OCI-LY1 (cell line): ENCODE data around the gene KIFC3.

ENCODE experiments used
- H2AFZ ChIP-seq: fragments of 200-600 bp; sonication (generic), shearing (Covaris generic); 2 replicates; pipeline ENCODE4 v1.6.0; 2014; ENCODE audit warnings: antibody characterized with exemption, mild to moderate bottlenecking, low read length
- H3F3A ChIP-seq: fragments of 200-600 bp; sonication (generic), shearing (Covaris generic); 2 replicates; pipeline ENCODE4 v1.6.0; 2014; ENCODE audit warnings: mild to moderate bottlenecking, antibody characterized with exemption, low read length, moderate library complexity; ENCODE audit not compliant: insufficient read depth
- H3K27ac ChIP-seq: fragments of 200-600 bp; sonication (generic); 2 replicates; pipeline ENCODE4 v1.5.1; 2014; ENCODE audit warnings: low read length, mixed run types, mild to moderate bottlenecking, low read depth; ENCODE audit not compliant: poor library complexity, severe bottlenecking
- H3K27me3 ChIP-seq: fragments of 200-600 bp; sonication (generic); 2 replicates; pipeline ENCODE4 v1.6.0; 2014; ENCODE audit warnings: antibody characterized with exemption, mild to moderate bottlenecking, low read length, moderate library complexity; ENCODE audit not compliant: insufficient read depth
- H3K36me3 ChIP-seq: fragments of 200-600 bp; sonication (generic); 2 replicates; pipeline ENCODE4 v1.6.1; 2014; ENCODE audit warnings: mild to moderate bottlenecking, antibody characterized with exemption, low read length, moderate library complexity, mixed read lengths; ENCODE audit not compliant: insufficient read depth
- H3K4me1 ChIP-seq: fragments of 200-600 bp; sonication (generic); 2 replicates; pipeline ENCODE4 v1.5.1; 2014; ENCODE audit warnings: mild to moderate bottlenecking, low read length, moderate library complexity; ENCODE audit not compliant: insufficient read depth, severe bottlenecking
- H3K4me2 ChIP-seq: fragments of 200-600 bp; sonication (generic), shearing (Covaris generic); 2 replicates; pipeline ENCODE4 v1.6.1; 2014; ENCODE audit warnings: low read length
- H3K4me3 ChIP-seq: fragments of 200-600 bp; sonication (generic); 2 replicates; pipeline ENCODE4 v1.5.1; 2014; ENCODE audit warnings: low read length, low read depth, mild to moderate bottlenecking, mixed read lengths; ENCODE audit not compliant: poor library complexity, severe bottlenecking
- H3K79me2 ChIP-seq: fragments of 200-600 bp; shearing (Covaris generic); 2 replicates; pipeline ENCODE4 v1.6.1; 2016; ENCODE audit warnings: mixed run types, low read length, mixed read lengths; ENCODE audit not compliant: insufficient read depth
- H3K9ac ChIP-seq: fragments of 200-600 bp; sonication (generic), shearing (Covaris generic); 2 replicates; pipeline ENCODE4 v1.6.1; 2014; ENCODE audit warnings: mild to moderate bottlenecking, low read length, mixed read lengths
- H3K9me2 ChIP-seq: fragments of 200-600 bp; sonication (generic), shearing (Covaris generic); 2 replicates; pipeline ENCODE4 v1.6.1; 2014; ENCODE audit warnings: low read depth, mild to moderate bottlenecking, low read length, mixed read lengths
- H3K9me3 ChIP-seq: fragments of 200-600 bp; shearing (Covaris generic); 2 replicates; pipeline ENCODE4 v1.6.1; 2014; ENCODE audit warnings: low read length, mixed read lengths
- H4K20me1 ChIP-seq: fragments of 200-600 bp; sonication (generic), shearing (Covaris generic); 2 replicates; pipeline ENCODE4 v1.6.0; 2016; ENCODE audit warnings: mild to moderate bottlenecking, low read length; ENCODE audit not compliant: insufficient read depth
- CTCF ChIP-seq: fragments of 200-600 bp; sonication (generic), shearing (Covaris generic); IDR thresholded peaks from 2 replicates; pipeline ENCODE4 v1.5.1; 2017; ENCODE audit warnings: mild to moderate bottlenecking, antibody characterized with exemption, low read length, moderate library complexity, mixed read lengths
- EZH2 ChIP-seq: fragments of 200-600 bp; sonication (generic), shearing (Covaris generic); IDR thresholded peaks from 2 replicates; pipeline ENCODE4 v1.8.0; 2017; ENCODE audit warnings: borderline replicate concordance, mixed run types, mild to moderate bottlenecking, antibody characterized with exemption, low read length, moderate library complexity, mixed read lengths

KIFC3 gene

DNA sequence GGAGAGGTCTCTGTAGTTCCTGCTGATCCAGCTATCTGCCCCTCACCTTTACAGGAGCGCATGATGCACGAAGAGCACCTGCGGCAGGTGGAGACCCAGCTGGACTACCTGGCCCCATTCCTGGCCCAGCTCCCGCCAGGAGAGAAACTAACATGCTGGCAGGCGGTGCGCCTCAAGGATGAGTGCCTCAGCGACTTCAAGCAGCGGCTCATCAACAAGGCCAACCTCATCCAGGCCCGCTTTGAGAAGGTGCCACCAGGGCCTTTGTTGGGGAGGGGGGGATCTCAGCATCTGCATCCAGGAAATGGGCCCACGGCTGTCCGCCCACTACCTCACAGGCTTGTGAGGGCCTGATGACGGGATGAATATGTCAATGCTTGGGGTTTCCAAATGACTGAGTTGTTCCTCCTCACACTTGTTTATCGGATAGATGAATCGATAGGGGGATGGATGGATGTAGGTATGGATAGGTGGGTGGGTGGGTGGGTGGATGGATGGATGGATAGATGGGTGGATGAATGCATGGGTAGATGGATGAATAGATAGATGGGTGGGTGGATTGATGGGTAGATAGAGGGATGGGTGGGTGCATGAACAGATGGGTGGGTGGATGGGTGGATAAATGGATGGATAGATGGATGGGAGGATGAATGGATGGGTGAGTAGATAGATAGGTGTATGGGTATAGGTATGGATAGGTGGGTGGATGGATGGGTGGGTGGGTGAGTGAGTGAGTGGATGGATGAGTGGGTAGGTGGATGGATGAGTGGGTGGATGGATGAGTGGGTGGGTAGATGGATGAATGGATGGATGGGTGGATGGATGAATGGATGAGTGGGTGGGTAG lies 73.7 kb downstream of the KIFC3 start:
- H3K9me2 ChIP-seq = no peaks in the 10 kb centered on the region
- H3F3A ChIP-seq = no peaks in the 10 kb centered on the region
- H3K27ac ChIP-seq = no peak overlapping the region
- no peaks in the 10 kb centered on the region; the same call in 1 of the 2 replicates for H3K36me3 ChIP-seq
- H3K4me1 ChIP-seq = no peaks in the 10 kb centered on the region
- no peaks in the 10 kb centered on the region for H3K79me2 ChIP-seq
- no peak overlapping the region for H3K4me3 ChIP-seq
- H2AFZ ChIP-seq = no peak overlapping the region
- TF ChIP-seq CTCF = no peak
- no peak for TF ChIP-seq EZH2
- no peaks in the 10 kb centered on the region for H3K27me3 ChIP-seq
- no peak overlapping the region for H3K4me2 ChIP-seq
- H3K9ac ChIP-seq = no peak overlapping the region
- H4K20me1 ChIP-seq = no peaks in the 10 kb centered on the region
- H3K9me3 ChIP-seq = peaks cover 12% of the 10 kb centered on the region; the same call in 1 of the 2 replicates

DNA sequence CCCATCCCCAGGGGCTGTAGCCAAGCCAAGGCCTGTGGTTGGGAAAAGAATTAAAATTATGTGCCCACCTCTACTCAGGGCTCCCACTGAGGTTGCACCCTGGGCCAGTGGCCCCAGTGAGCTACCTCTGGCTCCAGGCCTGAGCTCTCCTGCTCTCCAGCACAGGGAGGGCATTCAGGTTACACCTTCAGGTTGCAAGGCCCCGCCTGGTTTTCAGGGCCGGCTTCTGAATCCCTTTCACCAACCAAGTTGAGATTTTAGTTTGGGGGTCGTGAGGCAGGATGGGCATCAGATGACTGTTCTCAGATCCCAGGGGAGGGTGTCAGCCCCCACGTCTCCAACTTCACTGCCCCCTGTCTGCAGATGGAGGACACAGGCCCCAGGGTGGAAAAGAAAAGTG lies 74.7 kb downstream of the KIFC3 start:
- Histone ChIP-seq H3K79me2 (no peaks in the 10 kb centered on the region), H3K27ac (no peak overlapping the region), H3K27me3 (0 out of 2 replicates have a peak, but pooled peaks cover 3% of the 10 kb centered on the region), H3K9me2 (no peaks in the 10 kb centered on the region), H3K4me2 (no peak overlapping the region), H3K36me3 (no peaks in the 10 kb centered on the region), H3K4me3 (no peak overlapping the region), H2AFZ (no peak overlapping the region), H4K20me1 (no peaks in the 10 kb centered on the region), H3K9me3 (peaks cover 4% of the 10 kb centered on the region; the same call in 1 of the 2 replicates), H3K4me1 (no peaks in the 10 kb centered on the region), H3F3A (no peaks in the 10 kb centered on the region), H3K9ac (no peak overlapping the region)
- TF ChIP-seq CTCF (no peak), EZH2 (no peak)

- H3K9me3 ChIP-seq = no peaks in the 10 kb centered on the region
- no peaks in the 10 kb centered on the region for H3F3A ChIP-seq
- no peak overlapping the region for H3K4me2 ChIP-seq
- 0 out of 2 replicates have a peak, but pooled peaks cover 3% of the 10 kb centered on the region for H3K27me3 ChIP-seq
- H3K36me3 ChIP-seq = no peaks in the 10 kb centered on the region
- no peak overlapping the region for H3K27ac ChIP-seq
- H3K9me2 ChIP-seq = no peaks in the 10 kb centered on the region
- no peak overlapping the region for H2AFZ ChIP-seq
- H3K4me1 ChIP-seq = no peaks in the 10 kb centered on the region
- TF ChIP-seq CTCF (no peak), EZH2 (no peak)
- no peaks in the 10 kb centered on the region for H4K20me1 ChIP-seq
- no peak overlapping the region for H3K4me3 ChIP-seq
- no peaks in the 10 kb centered on the region for H3K79me2 ChIP-seq
- no peak overlapping the region for H3K9ac ChIP-seq
These were observed 75.8 kb downstream of the KIFC3 start for GRCh38 chr16:57726433-57726947.
